GM18868 (cell line): ENCODE results near the gene ORC3.
"Not testable (repeated sequence)": the region's sequence is repeated elsewhere in the genome, so short reads cannot be mapped to it uniquely, and the experiment has no call there.

Experiments used
- ATAC-seq: cut with Tn5 transposase; IDR thresholded peaks from one replicate; pipeline ENCODE4 v1.9.1; 2021; ENCODE audit warnings: mild to moderate bottlenecking, moderate library complexity; ENCODE audit not compliant: unreplicated experiment

Gene ORC3

DNA sequence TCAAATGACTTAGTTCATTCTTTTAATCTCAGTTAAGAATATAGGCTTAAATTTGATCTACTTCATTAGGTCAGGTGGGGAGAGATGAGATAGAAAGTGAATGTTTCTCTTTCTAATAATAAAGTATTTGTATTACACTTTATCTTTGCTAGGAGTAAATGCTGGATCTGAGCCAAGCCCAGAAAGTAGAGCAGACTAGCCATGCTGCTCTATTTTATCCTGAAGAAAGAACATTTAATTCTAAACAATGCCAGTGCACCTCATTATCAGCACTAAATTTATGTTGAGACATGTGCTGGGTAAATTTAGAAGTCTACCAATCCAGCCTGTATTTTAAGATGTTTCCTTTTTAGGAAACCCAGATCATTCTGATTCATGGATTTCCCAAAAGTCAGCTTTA lies 68.6 kb downstream of the ORC3 start:
- no peak for ATAC-seq

DNA sequence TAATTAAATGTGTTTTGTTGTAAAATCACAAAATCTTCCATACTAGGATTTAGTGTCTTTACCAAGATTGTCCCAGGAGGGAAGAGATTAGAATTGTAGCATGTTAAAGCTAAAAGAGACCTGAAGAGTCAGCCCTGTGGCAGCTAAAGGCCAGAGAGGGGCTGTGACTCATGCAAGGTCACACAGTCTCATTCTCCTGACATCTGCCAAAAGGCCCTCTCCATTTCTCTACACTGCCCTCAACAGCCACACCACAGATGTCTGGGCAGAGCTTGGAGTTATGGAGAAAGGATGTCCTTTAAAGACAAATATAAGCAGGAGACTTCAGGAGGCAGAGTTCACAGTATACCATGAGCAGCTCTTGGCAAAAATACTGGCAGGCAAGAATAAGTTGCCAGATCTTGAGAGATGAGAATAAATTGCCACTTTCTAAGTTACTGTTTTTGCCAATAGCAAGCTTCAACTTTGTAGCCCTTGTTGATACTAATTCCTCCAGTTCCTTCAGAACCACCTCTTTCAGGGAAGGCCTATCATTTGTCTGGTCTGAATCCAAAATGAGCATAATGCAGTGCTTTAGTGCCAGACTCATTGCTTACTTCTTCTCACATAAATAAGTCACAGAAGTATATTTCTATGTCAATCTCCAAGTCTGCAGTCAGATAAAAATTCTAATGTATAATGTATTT lies 70.4 kb downstream of the ORC3 start:
- no peak for ATAC-seq

DNA sequence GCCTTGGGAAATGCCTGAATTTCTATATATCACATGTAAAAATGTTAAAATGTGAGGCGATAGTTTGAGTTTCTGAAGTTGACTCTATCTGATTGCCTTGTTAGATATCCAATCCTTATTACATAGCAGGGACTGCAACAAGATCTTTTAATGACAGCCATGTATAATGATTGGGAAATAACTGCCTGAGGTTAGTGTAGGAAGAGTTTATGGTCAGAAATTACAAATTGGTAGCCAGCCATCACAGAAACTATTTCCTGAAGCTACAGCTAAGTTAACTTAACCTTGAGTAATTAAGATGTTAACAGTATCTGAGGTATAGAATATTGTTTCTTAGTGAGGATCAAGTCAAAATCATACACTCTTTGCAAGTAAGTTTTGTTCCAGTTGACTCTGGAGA lies 71.1 kb downstream of the ORC3 start:
- no peak for ATAC-seq

GRCh38 chr6:87661503-87661902 lies 71.6 kb downstream of the ORC3 start:
- no peak for ATAC-seq

GRCh38 chr6:87663434-87663833 lies 73.5 kb downstream of the ORC3 start:
- ATAC-seq, result no peak

DNA sequence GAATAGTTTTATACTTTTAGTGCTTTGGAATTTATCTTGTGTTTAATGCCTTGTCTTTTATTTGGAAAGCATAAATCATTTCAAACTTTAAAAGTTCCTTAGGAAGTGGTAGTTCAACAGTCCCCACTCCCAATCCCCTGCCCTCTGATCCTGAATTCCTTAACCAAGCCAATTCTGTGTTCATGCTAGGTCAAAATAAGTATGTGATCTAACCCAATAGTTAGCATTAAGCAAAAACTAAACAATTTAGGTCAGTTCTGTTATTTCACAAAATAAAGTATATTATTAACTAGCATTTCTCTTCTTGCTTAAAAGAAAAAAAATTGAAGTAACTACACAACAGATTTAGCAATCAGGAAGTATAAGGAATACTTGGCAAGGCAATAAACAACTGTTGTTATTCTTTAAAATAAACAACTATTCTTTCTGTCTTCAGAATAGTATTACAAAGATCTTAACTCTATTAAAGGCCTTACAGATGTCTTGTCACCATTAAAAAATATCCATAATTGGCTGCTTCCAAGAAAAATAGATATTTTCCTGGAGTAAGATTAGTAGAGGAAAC lies 75.1 kb downstream of the ORC3 start:
- no peak for ATAC-seq

- ATAC-seq, result no peak
Measured at GRCh38 chr6:87667032-87667431, 77.1 kb downstream of the ORC3 start.

- no peak for ATAC-seq
Measured at GRCh38 chr6:87668013-87668412, 78.1 kb downstream of the ORC3 start.

DNA sequence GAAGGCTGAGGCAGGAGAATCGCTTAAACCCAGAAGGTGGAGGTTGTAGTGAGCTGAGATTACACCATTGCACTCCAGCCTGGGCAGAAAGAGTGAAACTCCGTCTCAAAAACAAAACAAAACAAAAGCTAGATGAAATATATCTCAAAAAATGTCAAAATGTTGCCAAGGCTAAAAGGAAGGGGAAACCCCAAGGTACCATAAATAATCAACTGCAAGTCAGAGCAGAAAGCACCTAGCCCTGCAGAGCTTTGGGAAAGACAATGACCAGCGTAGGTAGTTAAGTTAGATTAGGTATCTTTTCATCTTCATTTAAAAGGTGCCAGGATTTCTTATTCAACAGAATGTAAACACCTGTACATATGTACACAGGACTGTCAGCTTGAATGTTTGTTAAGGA lies 79.1 kb downstream of the ORC3 start:
- ATAC-seq, result peak; percentile 75

DNA sequence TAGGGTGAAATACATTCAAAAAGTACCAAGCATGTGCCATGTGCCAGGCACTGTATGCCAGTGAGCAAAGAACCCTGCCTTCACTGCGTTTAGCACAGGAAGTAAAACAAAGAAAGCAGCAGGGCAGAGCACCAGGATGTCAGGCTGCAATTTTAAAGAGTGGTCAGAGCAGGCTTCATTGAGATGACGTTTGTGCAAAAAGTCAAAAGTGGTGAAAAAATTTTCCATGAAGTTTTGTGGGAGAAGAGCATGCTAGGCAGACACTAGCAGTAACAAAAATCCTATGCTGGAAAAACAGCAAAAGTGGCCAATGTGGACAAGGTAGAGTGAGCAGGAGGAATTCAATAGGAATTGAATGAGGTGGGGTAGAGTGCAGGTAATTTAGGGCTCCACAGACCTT lies 80.8 kb downstream of the ORC3 start:
- ATAC-seq, result no peak

DNA sequence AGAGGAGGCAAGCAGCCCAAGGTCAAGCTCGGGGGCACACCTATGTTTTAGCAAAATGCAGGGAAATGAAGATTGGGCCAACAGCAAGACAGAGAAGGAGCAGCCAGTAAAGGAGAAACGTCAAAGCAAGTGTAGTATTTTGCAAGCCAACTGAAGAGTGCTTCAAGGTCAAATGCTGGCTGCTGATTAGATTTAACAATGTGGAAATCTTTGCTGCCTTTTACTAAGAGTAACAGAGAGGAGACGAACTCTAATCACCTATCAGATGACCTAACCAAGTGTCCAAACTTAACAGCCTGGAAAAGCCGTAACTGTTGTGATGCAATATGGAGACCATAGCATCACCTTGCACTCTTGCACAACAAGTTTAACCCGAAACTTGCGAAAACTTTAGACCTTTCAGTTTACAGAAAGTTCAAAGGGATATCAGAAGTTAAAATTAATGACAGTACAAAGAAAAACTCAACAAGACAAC lies 81.7 kb downstream of the ORC3 start:
- ATAC-seq, result no peak

DNA sequence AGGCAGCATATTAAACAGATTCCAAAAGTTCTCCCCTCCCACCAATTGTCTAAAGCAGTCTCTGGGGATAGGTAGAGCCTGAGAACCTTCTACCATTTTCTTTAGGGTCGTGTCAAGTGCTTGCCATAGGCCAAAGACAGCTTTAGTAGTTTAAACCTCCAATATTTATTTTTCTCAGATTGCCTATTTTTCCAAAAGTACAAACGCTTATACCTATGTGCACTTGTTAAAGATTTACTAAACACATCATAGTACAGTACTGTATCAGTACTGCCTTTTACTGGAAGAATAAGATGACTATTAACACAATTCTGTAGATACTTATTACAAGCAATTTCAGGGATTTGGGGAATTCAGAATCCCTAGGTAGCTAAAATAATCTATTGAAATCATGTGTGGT lies 82.7 kb downstream of the ORC3 start:
- ATAC-seq, result no peak

GRCh38 chr6:87673237-87673636 lies 83.3 kb downstream of the ORC3 start:
- no peak for ATAC-seq

- ATAC-seq, result no peak
Measured at GRCh38 chr6:87674290-87674689, 84.4 kb downstream of the ORC3 start.

- no peak for ATAC-seq
Measured at GRCh38 chr6:87675004-87675681, 85.2 kb downstream of the ORC3 start.

GRCh38 chr6:87682310-87682709 lies 92.4 kb downstream of the ORC3 start:
- peak; percentile 91 for ATAC-seq

DNA sequence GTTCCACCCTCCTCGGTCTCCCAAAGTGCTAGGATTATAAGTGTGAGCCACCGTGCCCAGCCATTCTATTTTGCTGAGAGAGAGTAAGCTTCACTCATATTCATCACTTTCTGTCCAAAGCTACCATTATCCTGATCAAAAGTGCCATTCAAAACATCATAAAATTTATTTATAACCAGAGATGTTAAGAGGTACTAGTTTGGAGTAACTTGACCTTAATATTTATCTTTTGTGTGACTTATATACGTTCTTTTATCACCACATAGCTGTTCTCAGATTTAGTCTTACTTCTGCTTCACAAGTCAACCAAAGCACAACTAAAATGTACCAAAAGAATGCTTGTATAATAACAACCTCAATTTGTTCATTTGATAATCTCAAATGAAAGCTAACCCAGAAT lies 94.0 kb downstream of the ORC3 start:
- no peak for ATAC-seq

DNA sequence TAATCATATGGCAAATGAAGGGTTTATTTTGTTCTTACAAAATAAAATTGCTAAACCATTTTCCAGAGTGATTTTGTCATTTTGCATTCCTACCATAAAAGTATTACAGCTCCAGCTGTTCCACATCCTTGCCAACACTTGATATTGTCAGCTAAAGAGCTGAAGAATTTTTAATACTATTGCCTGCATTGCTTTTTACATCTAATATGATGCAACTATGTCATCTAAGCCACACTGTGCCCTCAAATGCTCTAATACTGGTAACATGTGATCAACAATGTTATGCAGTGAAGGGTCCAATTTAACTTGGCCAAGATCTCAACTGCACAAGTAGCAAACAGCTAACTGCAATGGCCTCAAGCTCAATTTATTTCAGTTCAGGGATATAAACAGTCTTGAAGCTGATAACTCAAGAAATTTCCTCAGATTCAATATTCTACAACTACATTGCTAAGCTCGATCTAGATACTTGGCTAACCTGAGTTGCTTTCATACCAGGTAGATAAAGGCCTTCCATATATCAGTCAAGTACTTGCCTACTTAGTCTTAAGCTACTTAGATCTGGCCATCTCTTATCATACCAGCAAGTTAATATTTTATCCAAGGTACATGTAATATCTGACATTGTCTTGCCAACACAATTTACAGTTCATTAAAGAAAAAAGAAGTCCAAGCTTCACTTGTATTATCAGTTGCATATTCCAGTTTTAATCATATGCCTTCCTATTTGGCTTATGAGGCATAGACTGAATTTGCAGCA lies 95.1 kb downstream of the ORC3 start:
- no peak for ATAC-seq

DNA sequence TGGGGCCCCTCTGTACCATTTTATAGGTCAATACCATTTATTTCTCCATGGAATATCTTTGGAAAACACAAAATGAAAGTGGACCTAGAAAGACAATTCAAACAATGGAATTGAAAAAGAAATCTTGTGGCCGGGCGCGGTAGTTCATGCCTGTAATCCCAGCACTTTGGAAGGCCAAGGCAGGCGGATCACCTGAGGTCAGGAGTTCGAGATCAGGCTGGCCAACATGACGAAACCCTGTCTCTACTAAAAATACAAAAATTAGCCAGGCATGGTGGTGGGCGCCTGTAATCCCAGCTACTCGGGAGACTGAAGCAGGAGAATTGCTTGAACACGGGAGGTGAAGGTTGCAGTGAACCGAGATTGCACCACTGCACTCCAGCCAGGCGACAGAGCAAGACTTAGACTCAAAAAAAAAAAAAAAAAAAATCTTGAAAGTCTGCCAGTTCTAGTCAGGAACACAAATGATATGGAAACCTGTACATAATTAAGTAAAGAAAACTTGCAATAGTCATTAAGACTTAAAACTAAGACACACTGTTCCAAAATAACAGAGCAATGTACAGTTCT lies 96.8 kb downstream of the ORC3 start:
- ATAC-seq, result not testable (repeated sequence)

DNA sequence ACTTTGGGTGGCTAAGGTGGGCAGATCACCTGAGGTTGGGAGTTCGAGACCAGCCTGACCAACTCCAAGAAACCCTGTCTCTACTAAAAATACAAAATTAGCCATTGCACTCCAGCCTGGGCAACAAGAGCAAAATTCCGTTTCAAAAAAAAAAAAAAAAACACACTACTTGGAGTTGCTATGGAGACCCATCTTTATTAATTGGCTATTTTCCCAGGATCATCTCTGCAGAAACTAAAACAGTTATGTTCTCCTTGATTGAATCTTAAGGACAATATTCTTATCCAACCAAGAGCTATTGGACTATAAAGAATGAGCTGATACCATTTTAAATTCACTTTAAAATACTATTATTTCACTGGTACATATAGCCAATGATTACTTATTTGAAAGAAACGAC lies 97.4 kb downstream of the ORC3 start:
- no peak for ATAC-seq

DNA sequence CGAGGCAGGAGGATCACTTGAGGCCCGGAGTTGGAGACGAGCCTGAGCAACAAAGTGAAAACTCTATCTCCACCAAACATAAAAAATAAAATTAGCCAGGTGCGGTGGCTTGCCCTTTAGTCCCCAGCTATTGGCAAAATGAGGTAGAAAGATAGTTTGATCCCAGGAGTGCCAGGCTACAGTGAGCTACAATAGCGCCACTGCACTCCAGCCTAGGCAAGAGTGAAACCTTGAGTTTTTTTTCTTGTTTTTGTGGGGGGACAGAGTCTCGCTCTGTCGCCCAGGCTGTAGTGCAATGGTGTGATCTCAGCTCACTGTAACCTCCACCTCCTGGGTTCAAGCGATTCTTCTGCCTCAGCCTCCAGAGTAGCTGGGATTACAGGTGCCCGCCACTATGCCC lies 98.0 kb downstream of the ORC3 start:
- not testable (repeated sequence) for ATAC-seq
